HG03196 (cell line): ENCODE results near the gene FIGNL1.
A peak's percentile ranks its signal among the peaks of the same experiment; 100 is the strongest.

Experiments used
- ATAC-seq: cut with Tn5 transposase; IDR thresholded peaks from one replicate; pipeline ENCODE4 v1.9.1; 2021; ENCODE audit not compliant: unreplicated experiment

The FIGNL1 gene

DNA sequence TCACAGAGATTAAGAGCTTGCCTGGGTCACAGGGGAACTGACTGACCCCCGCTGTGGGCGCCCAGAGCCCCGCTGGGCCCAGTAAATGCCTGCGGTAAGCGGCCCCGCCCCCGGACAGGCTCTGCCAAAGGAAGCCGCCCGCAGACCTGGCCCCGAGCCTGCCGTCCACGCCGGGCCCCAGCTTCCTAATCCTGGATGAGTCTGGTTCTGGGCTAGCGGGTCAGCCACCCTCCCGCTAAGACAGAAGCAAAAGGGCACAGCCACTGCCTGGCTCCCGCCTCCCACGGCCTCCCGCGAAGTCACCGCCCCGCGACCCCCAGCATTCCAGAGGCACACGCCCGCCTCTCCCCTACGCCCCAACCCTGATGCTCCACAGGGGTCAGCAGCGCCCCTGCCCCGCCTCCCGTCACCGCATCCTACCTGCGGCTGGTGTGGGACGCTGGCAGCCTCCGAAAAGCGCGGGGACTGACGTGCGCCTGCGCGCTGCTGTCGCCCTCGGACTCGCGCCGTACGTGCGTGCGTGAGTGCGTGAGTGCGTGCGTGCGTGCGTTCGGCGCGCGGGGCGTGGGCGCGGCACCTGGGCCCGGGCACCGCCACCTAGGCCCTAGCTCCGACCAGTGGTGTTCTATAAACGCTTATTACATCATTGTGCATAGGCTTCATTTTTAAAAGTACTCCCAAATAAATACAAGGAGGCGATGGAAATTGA lies at the start of gene FIGNL1:
Gene FIGNL1 (minus strand): TSS at position 470 of the 709 bp plus-strand sequence. CDS start 3,063 bp downstream, outside the sequence.
- ATAC-seq, result peak; percentile 81

GRCh38 chr7:50499092-50499491 lies 48.9 kb upstream of the FIGNL1 start:
- no peak for ATAC-seq

GRCh38 chr7:50497968-50498367 lies 47.8 kb upstream of the FIGNL1 start:
- ATAC-seq, result no peak

- ATAC-seq, result no peak
Observed at GRCh38 chr7:50497068-50497642, 47.0 kb upstream of the FIGNL1 start.

DNA sequence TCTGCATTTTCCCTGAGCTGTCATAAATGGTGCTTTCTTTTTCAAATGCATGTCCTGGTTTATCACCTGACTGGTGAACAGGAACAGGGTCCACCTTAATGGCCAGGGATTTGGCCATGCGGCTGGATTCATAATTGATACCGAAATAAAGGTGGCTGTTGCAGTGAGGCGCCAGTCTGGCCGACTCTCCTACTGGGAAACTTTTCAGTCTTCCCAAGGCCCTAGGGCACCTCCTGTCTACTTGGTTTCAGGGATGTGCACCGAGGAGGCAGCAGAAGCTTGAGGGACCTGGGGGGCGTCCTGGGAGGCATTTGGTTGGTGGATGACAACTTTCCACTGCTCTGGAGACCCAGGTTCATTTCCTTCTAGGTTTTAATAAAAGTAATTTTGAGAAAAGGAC lies 46.4 kb upstream of the FIGNL1 start:
- ATAC-seq, result no peak

- no peak for ATAC-seq
Observed at GRCh38 chr7:50495746-50496145, 45.6 kb upstream of the FIGNL1 start.

DNA sequence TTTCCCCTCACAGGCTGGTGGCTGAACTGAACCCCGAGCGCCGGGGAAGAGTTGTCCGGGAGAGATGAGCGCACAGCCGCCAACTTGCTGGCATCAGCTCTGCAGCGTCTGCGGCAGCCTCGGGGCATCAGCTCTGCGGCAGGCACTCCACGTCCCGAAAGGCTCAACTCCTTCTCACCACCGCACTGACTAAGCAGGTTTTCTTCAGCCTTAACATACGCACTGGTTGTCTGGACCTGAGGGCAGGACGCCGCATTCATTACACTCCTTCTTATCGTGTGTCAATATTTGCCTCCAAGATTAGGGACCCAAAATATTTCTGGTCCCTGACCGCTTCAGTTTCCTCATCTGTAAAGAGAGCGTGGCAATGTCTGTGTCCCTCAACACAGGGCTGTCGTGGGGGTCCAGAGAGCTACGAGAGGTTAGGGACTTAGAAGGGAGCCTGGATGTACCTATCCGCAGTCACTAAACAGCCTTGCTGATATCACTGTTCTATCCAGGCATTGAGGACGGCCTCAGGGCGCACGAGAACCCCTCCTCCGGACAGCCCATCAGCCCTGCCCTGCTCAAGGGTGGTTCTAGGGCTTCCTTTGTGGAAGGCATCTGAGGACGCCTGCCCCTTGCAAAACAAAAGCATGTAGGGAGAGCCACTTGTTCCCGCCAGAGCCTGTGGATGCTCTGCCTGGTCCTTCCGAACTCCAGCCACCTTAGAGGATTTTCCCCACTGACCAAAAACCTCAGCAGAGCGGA lies 42.8 kb upstream of the FIGNL1 start:
- no peak for ATAC-seq

- ATAC-seq, result no peak
Observed at GRCh38 chr7:50491943-50492342, 41.8 kb upstream of the FIGNL1 start.

- ATAC-seq, result no peak
Observed at GRCh38 chr7:50491209-50491608, 41.1 kb upstream of the FIGNL1 start.

DNA sequence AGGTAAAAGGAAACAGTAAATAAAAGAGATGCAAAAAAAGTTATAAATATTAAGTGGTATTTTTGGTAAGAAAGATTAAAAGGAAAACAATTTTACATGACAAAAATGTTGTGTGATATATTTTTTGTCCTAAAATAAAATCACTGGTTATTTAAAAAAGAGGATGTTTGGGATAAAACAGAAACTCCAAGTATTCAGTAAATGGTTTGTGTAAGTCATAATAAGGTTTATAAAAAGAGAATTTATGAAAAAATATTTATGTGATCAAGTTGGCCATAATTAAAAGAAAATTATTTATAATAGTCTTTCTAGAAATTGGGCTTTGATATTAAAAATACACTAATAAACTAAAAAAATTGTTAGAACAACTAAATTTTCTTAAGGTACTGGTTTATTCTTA lies 38.2 kb upstream of the FIGNL1 start:
- no peak for ATAC-seq

- no peak for ATAC-seq
Observed at GRCh38 chr7:50486512-50486911, 36.4 kb upstream of the FIGNL1 start.

DNA sequence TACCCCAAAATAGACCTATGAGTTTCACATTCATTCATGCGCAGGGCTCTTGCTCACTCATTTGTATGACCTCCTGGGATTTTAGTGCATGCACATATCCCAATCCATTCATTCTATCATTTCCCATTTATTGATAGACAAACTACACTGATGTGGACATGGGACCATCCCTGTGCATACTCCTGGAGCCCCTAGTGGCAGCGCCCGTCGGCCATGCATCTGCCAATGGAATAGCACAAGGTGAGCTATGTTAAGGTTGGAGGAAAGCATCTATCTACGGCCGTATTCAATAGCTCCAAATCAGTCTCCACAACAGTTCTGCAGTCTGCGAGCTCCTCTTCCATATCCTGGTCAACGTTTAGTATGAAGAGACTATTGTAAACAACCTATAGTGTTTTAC lies 31.7 kb upstream of the FIGNL1 start:
- ATAC-seq, result no peak

GRCh38 chr7:50480797-50481196 lies 30.6 kb upstream of the FIGNL1 start:
- ATAC-seq, result no peak

- ATAC-seq, result no peak
Observed at GRCh38 chr7:50479743-50480517, 29.8 kb upstream of the FIGNL1 start.

- ATAC-seq, result no peak
Observed at GRCh38 chr7:50477640-50478039, 27.5 kb upstream of the FIGNL1 start.

GRCh38 chr7:50476953-50477625 lies 26.9 kb upstream of the FIGNL1 start:
- no peak for ATAC-seq

DNA sequence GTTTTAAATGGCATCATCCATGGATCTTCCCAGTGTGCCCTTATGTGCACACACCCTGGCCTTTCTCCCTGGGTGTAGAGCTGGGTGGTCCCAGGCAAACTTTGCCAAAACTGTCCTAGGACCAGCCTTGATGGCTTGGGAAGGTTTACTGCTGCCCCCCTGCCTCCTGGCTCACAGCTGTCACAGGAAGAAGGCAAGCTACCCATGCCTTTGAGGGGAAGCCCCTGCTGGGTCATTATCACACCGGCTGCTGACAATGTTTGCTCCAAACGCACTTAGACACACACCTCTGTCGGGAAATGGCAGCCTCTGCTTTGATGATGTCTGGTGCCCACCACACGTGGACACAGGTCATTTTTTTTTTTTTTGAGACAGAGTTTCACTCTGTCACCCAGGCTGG lies 25.2 kb upstream of the FIGNL1 start:
- ATAC-seq, result no peak

- ATAC-seq, result no peak
Observed at GRCh38 chr7:50474382-50475160, 24.4 kb upstream of the FIGNL1 start.

DNA sequence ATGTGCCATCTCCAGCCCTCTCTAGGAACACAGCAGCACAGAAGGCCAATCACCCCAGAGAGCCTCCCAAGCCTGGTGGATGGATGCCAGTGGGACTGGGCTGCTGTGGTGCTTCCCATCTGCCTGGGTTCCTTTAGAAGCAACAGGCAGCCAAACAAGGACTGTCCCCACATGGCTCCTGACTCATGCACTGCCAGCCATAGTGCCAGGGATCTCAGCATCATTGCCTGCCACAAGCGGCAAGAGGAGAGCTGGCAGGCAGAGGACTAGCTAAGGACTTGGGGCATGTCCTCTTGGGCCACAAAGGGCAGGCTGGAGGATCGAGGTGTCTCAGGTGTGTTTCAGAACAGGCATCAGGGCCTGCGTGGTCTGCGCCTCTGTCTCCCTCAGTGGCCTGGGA lies 23.4 kb upstream of the FIGNL1 start:
- no peak for ATAC-seq

- no peak for ATAC-seq
Observed at GRCh38 chr7:50472427-50472826, 22.3 kb upstream of the FIGNL1 start.
